ENCODE results near the gene MYL3.

- TF ChIP-seq, protein P1, sequence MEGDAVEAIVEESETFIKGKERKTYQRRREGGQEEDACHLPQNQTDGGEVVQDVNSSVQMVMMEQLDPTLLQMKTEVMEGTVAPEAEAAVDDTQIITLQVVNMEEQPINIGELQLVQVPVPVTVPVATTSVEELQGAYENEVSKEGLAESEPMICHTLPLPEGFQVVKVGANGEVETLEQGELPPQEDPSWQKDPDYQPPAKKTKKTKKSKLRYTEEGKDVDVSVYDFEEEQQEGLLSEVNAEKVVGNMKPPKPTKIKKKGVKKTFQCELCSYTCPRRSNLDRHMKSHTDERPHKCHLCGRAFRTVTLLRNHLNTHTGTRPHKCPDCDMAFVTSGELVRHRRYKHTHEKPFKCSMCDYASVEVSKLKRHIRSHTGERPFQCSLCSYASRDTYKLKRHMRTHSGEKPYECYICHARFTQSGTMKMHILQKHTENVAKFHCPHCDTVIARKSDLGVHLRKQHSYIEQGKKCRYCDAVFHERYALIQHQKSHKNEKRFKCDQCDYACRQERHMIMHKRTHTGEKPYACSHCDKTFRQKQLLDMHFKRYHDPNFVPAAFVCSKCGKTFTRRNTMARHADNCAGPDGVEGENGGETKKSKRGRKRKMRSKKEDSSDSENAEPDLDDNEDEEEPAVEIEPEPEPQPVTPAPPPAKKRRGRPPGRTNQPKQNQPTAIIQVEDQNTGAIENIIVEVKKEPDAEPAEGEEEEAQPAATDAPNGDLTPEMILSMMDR (conservative IDR thresholded peaks at IDR 0.05), result no peak
- no peak for TF ChIP-seq ZFX (IDR thresholded peaks at IDR 0.05)
These were observed 21.2 kb upstream of the MYL3 start for GRCh38 chr3:46884427-46884826.
